HepG2 (cell line): ENCODE measurements around the gene KRTAP5-2. TPM values are rescaled to one million over a fixed set of nuclear protein-coding genes. Genes with fewer than 3 reads are reported as not detected.

ENCODE experiments used
- ATAC-seq: fragments of 200-7000 bp; cut with Tn5 transposase; 3 replicates; pipeline ENCODE4 v1.9.1; 2020; ENCODE audit warnings: mild to moderate bottlenecking, moderate library complexity
- BruUV-seq: library from RNA; stranded (reverse); fragments of 400-500 nt; replicated peaks from 2 replicates; lab custom pipeline; 2021; lab: Mats Ljungman, UMichigan
- CTCF ChIA-PET: fragments of 300-600 bp; formaldehyde crosslinking; extraction: SDS; loops from one replicate; lab custom pipeline; 2021; ENCODE audit warnings: low total read pairs, inconsistent platforms, low intra/inter-chr PET ratio; lab: Yijun Ruan, JAX
- POLR2A ChIA-PET: fragments of 350-600 bp; sonication (Branson Sonifier 250); formaldehyde crosslinking; loops from one replicate; lab custom pipeline; 2020; ENCODE audit warnings: antibody characterized with exemption, inconsistent platforms; lab: Yijun Ruan, JAX
- DNase-seq: peaks from one replicate; pipeline ENCODE4 v3.0.0-alpha.2; 2015; ENCODE audit warnings: low spot score
- FAIRE-seq: peaks from 3 replicates; lab custom pipeline; 2011; peaks lifted over from hg19 to GRCh38; lab: Jason Lieb, UNC
- H2AFZ ChIP-seq: one replicate; pipeline ENCODE4 v1.6.1; 2011; ENCODE audit warnings: low read length, inconsistent platforms
- H3K27ac ChIP-seq: fragments of 300-600 bp; 3 replicates; pipeline ENCODE4 v1.8.0; 2011; ENCODE audit warnings: mixed run types, mild to moderate bottlenecking, mixed read lengths, low read length, inconsistent platforms; ENCODE audit not compliant: insufficient read depth; ENCODE audit errors: extremely low read length
- H3K27me3 ChIP-seq, 2 experiments: fragments of 200-600 bp in 1 of 2; 2 replicates in 1 of 2; 3 replicates in 1 of 2; pipeline versions ENCODE4 v1.6.0 to v1.8.0; 2011; ENCODE audit warnings: low read length in 2 of 2, mild to moderate bottlenecking in 2 of 2, moderate library complexity in 2 of 2, inconsistent platforms in 1 of 2; ENCODE audit not compliant: insufficient read depth in 2 of 2, control insufficient read depth in 1 of 2
- H3K36me3 ChIP-seq, 2 experiments: fragments of 200-600 bp in 1 of 2; replicated peaks in 1 of 2; 2 replicates in 1 of 2; 3 replicates in 1 of 2; pipeline versions ENCODE4 v1.5.1 to v1.8.0; 2011; ENCODE audit warnings: low read length in 2 of 2, inconsistent platforms in 1 of 2; ENCODE audit not compliant: insufficient read depth in 2 of 2, control insufficient read depth in 1 of 2
- H3K4me1 ChIP-seq: 2 replicates; pipeline ENCODE4 v1.5.1; 2012; ENCODE audit warnings: low read length, inconsistent platforms; ENCODE audit not compliant: insufficient read depth
- H3K4me2 ChIP-seq: 2 replicates; pipeline ENCODE4 v1.6.0; 2011; ENCODE audit warnings: low read depth, low read length, inconsistent platforms
- H3K4me3 ChIP-seq, 3 experiments: fragments of 200-600 bp in 1 of 3; sonication (generic), shearing (Covaris generic) in 1 of 3; replicated peaks in 1 of 3; 2 replicates each; pipeline ENCODE4 v1.5.1; 2011 to 2016; ENCODE audit warnings: low read length in 3 of 3, inconsistent platforms in 2 of 3, low read depth in 2 of 3, mild to moderate bottlenecking in 2 of 3, control low read depth in 1 of 3, mixed read lengths in 1 of 3; ENCODE audit not compliant: insufficient read depth in 1 of 3
- H3K79me2 ChIP-seq: one replicate; pipeline ENCODE4 v1.6.1; 2011; ENCODE audit warnings: low read length, inconsistent platforms; ENCODE audit not compliant: insufficient read depth
- H3K9ac ChIP-seq: 2 replicates; pipeline ENCODE4 v1.6.0; 2011; ENCODE audit warnings: mild to moderate bottlenecking, low read depth, low read length, inconsistent platforms; ENCODE audit not compliant: insufficient read depth
- H3K9me3 ChIP-seq: 2 replicates; pipeline ENCODE4 v1.5.1; 2012; ENCODE audit warnings: mild to moderate bottlenecking, low read length
- H4K20me1 ChIP-seq: 2 replicates; pipeline ENCODE4 v1.6.0; 2011; ENCODE audit warnings: inconsistent platforms, mild to moderate bottlenecking, low read length, moderate library complexity; ENCODE audit not compliant: insufficient read depth
- BRCA1 ChIP-seq: sonication (generic); formaldehyde crosslinking; IDR thresholded peaks from 2 replicates; pipeline ENCODE4 v1.4.0; 2020; ENCODE audit warnings: missing genetic modification reagents
- DNMT1 ChIP-seq: sonication (generic); formaldehyde crosslinking; IDR thresholded peaks from 2 replicates; pipeline ENCODE4 v1.5.1; 2020; ENCODE audit warnings: mild to moderate bottlenecking, missing genetic modification reagents
- DPF2 ChIP-seq: sonication (generic); formaldehyde crosslinking; IDR thresholded peaks from 2 replicates; pipeline ENCODE4 v1.4.0; 2020; ENCODE audit warnings: mild to moderate bottlenecking, low read depth, missing genetic modification reagents, borderline replicate concordance
- EP300 ChIP-seq, 3 experiments: sonication (generic) in 1 of 3; formaldehyde crosslinking in 1 of 3; IDR thresholded peaks; 2 replicates each; pipeline versions ENCODE4 v1.5.1 to v1.6.1; 2011 to 2020; ENCODE audit warnings: low read depth in 2 of 3, low read length in 2 of 3, borderline replicate concordance in 1 of 3, improper control_type of control experiment in 1 of 3, mild to moderate bottlenecking in 1 of 3, missing genetic modification reagents in 1 of 3, moderate library complexity in 1 of 3
- HDAC1 ChIP-seq: sonication (generic); formaldehyde crosslinking; IDR thresholded peaks from 2 replicates; pipeline ENCODE4 v1.5.1; 2020; ENCODE audit warnings: mild to moderate bottlenecking, missing genetic modification reagents
- HES4 ChIP-seq: sonication (generic); formaldehyde crosslinking; IDR thresholded peaks from 2 replicates; pipeline ENCODE4 v1.9.0; 2021; ENCODE audit warnings: mild to moderate bottlenecking, missing genetic modification reagents, borderline replicate concordance
- HMG20A ChIP-seq: IDR thresholded peaks from 2 replicates; pipeline ENCODE4 v1.6.1; 2016; ENCODE audit warnings: borderline replicate concordance
- IKZF4 ChIP-seq: sonication (generic); formaldehyde crosslinking; IDR thresholded peaks from 2 replicates; pipeline ENCODE4 v1.5.1; 2020; ENCODE audit warnings: borderline replicate concordance, mild to moderate bottlenecking, low read depth, missing genetic modification reagents; ENCODE audit errors: not compliant biosample characterization
- ISX ChIP-seq: sonication (generic); formaldehyde crosslinking; conservative IDR thresholded peaks from 2 replicates; pipeline ENCODE4 v1.5.0; 2020; ENCODE audit warnings: missing genetic modification reagents
- LCORL ChIP-seq, 2 experiments: fragments of 450-650 bp in 1 of 2; sonication (generic) in 1 of 2; formaldehyde crosslinking in 1 of 2; IDR thresholded peaks; 2 replicates each; pipeline versions ENCODE4 v1.5.0 to v1.6.1; 2017 to 2020; ENCODE audit warnings: antibody characterized with exemption in 1 of 2, missing genetic modification reagents in 1 of 2
- SNAPC2 ChIP-seq: sonication (generic); formaldehyde crosslinking; IDR thresholded peaks from 2 replicates; pipeline ENCODE4 v1.8.1; 2022; ENCODE audit warnings: mild to moderate bottlenecking, missing genetic modification reagents
- XBP1 ChIP-seq: sonication (generic); formaldehyde crosslinking; IDR thresholded peaks from 2 replicates; pipeline ENCODE4 v1.5.0; 2020; ENCODE audit warnings: missing genetic modification reagents
- ZFAT ChIP-seq: sonication (generic); formaldehyde crosslinking; conservative IDR thresholded peaks from 2 replicates; pipeline ENCODE4 v1.8.1; 2023; ENCODE audit warnings: missing genetic modification reagents, inconsistent platforms
- ZFP36L1 ChIP-seq: sonication (generic); formaldehyde crosslinking; IDR thresholded peaks from 2 replicates; pipeline ENCODE4 v1.8.0; 2022; ENCODE audit warnings: mild to moderate bottlenecking, missing genetic modification reagents, moderate library complexity
- ZMYM3 ChIP-seq: sonication (generic); formaldehyde crosslinking; IDR thresholded peaks from 2 replicates; pipeline ENCODE4 v1.5.1; 2020; ENCODE audit warnings: mild to moderate bottlenecking, missing genetic modification reagents
- ZNF12 ChIP-seq: sonication (generic); formaldehyde crosslinking; IDR thresholded peaks from 2 replicates; pipeline ENCODE4 v1.5.0; 2020; ENCODE audit warnings: missing genetic modification reagents
- ZNF619 ChIP-seq: sonication (generic); formaldehyde crosslinking; IDR thresholded peaks from 2 replicates; pipeline ENCODE4 v1.4.0; 2020; ENCODE audit warnings: mild to moderate bottlenecking, missing genetic modification reagents
- WGBS: methylation state at CpG from one replicate; pipeline ENCODE4 v1.1.6; 2017; ENCODE audit warnings: low lambda C conversion rate; 5-methylcytosine and 5-hydroxymethylcytosine counted together
- in situ Hi-C: cut with HindIII; loops from 2 replicates; pipeline ENCODE4 v1.10.0; 2017; ENCODE audit warnings: low pct_unique_long_range_greater_than_20kb; ENCODE audit not compliant: extremely low pct_ligation_motif_present
- intact Hi-C: fragments of 100-400 bp; cut with micrococcal nuclease; formaldehyde crosslinking; loops from one replicate; pipeline ENCODE4 v1.10.0; 2022; ENCODE audit not compliant: unreplicated experiment
- polyA plus RNA-seq, 8 experiments: library from polyadenylated mRNA; depleted of rRNA in 3 of 8; stranded (reverse) in 7 of 8; unstranded in 1 of 8; fragments of >200 nt; fragmentation: Illumina TruSeq in 4 of 8; extraction: Trizol in 4 of 8; gene quantifications; 2 replicates each; pipeline versions ENCODE4 v1.2.1 to v1.2.3, GENCODE V29; 2011 to 2016; ENCODE audit warnings: low read depth in 4 of 8, missing spikeins in 1 of 8, mixed read lengths in 1 of 8; ENCODE audit not compliant: insufficient read depth in 1 of 8
- total RNA-seq, 5 experiments: library from RNA; depleted of rRNA; stranded (reverse); fragments of >200 nt; fragmentation: Illumina TruSeq; extraction: Trizol; gene quantifications; 2 replicates each; pipeline ENCODE4 v1.2.3, GENCODE V29; 2016; ENCODE audit warnings: low read depth in 1 of 5
- TF ChIP-seq, protein P1 (sequence below): sonication (generic); formaldehyde crosslinking; IDR thresholded peaks from 2 replicates; pipeline ENCODE4 v1.5.1; 2020; ENCODE audit warnings: mild to moderate bottlenecking, missing genetic modification reagents, borderline replicate concordance
- TF ChIP-seq, protein P2 (sequence below): sonication (generic); formaldehyde crosslinking; IDR thresholded peaks from 2 replicates; pipeline ENCODE4 v1.5.0; 2020; ENCODE audit warnings: missing genetic modification reagents, mild to moderate bottlenecking, borderline replicate concordance

KRTAP5-2 gene
- total and polyA plus RNA-seq, 2 of the 13 experiments (the other 11 are each of a cell fraction or from before 2014, with no cell fraction given), result not detected

DNA sequence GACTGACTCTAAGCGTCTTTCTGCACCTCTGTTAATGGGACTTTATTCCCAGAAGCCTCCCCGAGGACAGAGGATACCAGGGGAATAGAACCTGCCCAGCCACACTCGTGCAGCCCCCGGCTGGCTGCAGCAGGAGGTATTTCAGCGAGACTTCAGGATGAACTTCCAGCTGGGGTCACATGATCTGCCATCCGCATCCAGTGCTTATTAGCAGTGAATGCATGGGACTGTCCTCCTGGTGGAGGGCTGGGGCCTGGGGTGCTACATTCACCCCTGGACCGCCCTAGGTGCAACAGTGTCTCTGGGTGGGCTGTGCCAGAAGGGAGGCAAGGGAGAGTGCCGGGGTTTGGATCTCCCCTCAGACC, 27.6 kb downstream of the KRTAP5-2 start:
- ChIA-PET CTCF (no interaction called here), POLR2A (no interaction called here)
- intact Hi-C loops (no loop called here), in situ Hi-C loops (no loop called here)
- H3K4me3 ChIP-seq, result peak overlapping the region in 2 of 3 experiments; percentile 72 to 78; a peak in 4 of 6 replicates
- peak overlapping the region; percentile 75 for H3K4me2 ChIP-seq
- BruUV-seq, result TSS peak; percentile 64
- no peak for DNase-seq
- H4K20me1 ChIP-seq, result peaks cover 39% of the 10 kb centered on the region; the same call in 1 of the 2 replicates
- H2AFZ ChIP-seq, result no peak overlapping the region
- peaks cover 47% of the 10 kb centered on the region for H3K4me1 ChIP-seq
- ATAC-seq, result no peak
- H3K9me3 ChIP-seq, result no peaks in the 10 kb centered on the region
- peak overlapping the region; percentile 84; the same call in 1 of the 2 replicates for H3K9ac ChIP-seq
- no peaks in the 10 kb centered on the region for H3K36me3 ChIP-seq
- no peak for FAIRE-seq
- peaks cover 1 to 17% of the 10 kb centered on the region in 2 experiments; a peak in 3 of 5 replicates for H3K27me3 ChIP-seq
- H3K79me2 ChIP-seq, result no peaks in the 10 kb centered on the region
- WGBS, result 30% methylated on average over 4 of the region's 8 CpGs
- H3K27ac ChIP-seq, result no peak overlapping the region
- TF ChIP-seq HDAC1 (CRISPR knock-in tag) (0 out of 2 replicates have a peak, but pooled peaks have one; percentile 31), ZFAT (CRISPR knock-in tag) (no peak), ZNF619 (CRISPR knock-in tag) (no peak), EP300 (IDR thresholded peaks at IDR 0.05; ENCODE audit: low read depth in 2 of 2, low read length in 2 of 2) (no peak), EP300 (CRISPR knock-in tag; IDR thresholded peaks at IDR 0.05; ENCODE audit: borderline replicate concordance) (no peak), HES4 (CRISPR knock-in tag) (peak; percentile 27; the same call in 1 of the 2 replicates), BRCA1 (CRISPR knock-in tag) (no peak), IKZF4 (no peak), ZMYM3 (CRISPR knock-in tag) (peak; percentile 88), LCORL (IDR thresholded peaks at IDR 0.05) (no peak), LCORL (CRISPR knock-in tag; IDR thresholded peaks at IDR 0.05) (no peak), HMG20A (CRISPR knock-in tag) (no peak), SNAPC2 (CRISPR knock-in tag) (0 out of 2 replicates have a peak, but pooled peaks have one; percentile 22), XBP1 (CRISPR knock-in tag) (no peak), ZFP36L1 (no peak), DNMT1 (CRISPR knock-in tag) (no peak), DPF2 (no peak), ZNF12 (CRISPR knock-in tag) (no peak), ISX (CRISPR knock-in tag) (no peak)
- TF ChIP-seq, protein P1, sequence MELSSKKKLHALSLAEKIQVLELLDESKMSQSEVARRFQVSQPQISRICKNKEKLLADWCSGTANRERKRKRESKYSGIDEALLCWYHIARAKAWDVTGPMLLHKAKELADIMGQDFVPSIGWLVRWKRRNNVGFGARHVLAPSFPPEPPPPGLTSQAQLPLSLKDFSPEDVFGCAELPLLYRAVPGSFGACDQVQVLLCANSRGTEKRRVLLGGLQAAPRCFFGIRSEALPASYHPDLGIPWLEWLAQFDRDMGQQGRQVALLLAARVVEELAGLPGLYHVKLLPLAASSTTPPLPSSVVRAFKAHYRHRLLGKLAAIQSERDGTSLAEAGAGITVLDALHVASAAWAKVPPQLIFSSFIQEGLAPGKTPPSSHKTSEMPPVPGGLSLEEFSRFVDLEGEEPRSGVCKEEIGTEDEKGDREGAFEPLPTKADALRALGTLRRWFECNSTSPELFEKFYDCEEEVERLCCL, result no peak
- TF ChIP-seq, protein P2, sequence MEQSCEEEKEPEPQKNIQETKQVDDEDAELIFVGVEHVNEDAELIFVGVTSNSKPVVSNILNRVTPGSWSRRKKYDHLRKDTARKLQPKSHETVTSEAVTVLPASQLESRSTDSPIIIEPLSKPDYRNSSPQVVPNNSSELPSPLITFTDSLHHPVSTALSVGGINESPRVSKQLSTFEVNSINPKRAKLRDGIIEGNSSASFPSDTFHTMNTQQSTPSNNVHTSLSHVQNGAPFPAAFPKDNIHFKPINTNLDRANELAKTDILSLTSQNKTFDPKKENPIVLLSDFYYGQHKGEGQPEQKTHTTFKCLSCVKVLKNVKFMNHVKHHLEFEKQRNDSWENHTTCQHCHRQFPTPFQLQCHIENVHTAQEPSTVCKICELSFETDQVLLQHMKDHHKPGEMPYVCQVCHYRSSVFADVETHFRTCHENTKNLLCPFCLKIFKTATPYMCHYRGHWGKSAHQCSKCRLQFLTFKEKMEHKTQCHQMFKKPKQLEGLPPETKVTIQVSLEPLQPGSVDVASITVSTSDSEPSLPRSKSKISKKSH (CRISPR knock-in tag), result no peak
